Measurements from ENCODE around the gene NARF.

- TF ChIP-seq CTCF (conservative IDR thresholded peaks at IDR 0.05; ENCODE audit: low read length) (no peak), EZH2phosphoT487 (IDR thresholded peaks at IDR 0.05; ENCODE audit: borderline replicate concordance, low read depth, low read length) (no peak)
These were observed 24.9 kb upstream of the NARF start for GRCh38 chr17:82433560-82434215.
